HepG2 (cell line): ENCODE results near the gene TTC39B. TPM values are rescaled to one million over a fixed set of nuclear protein-coding genes. Genes with fewer than 3 reads are reported as not detected.

Experiments used
- ARID5B ChIP-seq: IDR thresholded peaks from 2 replicates; pipeline ENCODE4 v1.4.0; 2020; ENCODE audit warnings: mild to moderate bottlenecking, missing genetic modification reagents
- ATAD3A ChIP-seq: sonication (generic); formaldehyde crosslinking; IDR thresholded peaks from 2 replicates; pipeline ENCODE4 v1.4.0; 2020; ENCODE audit warnings: missing genetic modification reagents
- CEBPB ChIP-seq: IDR thresholded peaks from 2 replicates; pipeline ENCODE4 v1.6.1; 2011; ENCODE audit warnings: low read depth, low read length, improper control_type of control experiment, borderline replicate concordance
- ETV5 ChIP-seq: IDR thresholded peaks from 2 replicates; pipeline ENCODE4 v1.6.1; 2018; ENCODE audit warnings: missing biosample characterization, missing genetic modification reagents, inconsistent platforms, borderline replicate concordance
- FOXA3 ChIP-seq: IDR thresholded peaks from 2 replicates; pipeline ENCODE4 v1.6.1; 2016; ENCODE audit warnings: missing genetic modification reagents, missing compliant biosample characterization
- HMGXB3 ChIP-seq: sonication (generic); formaldehyde crosslinking; IDR thresholded peaks from 2 replicates; pipeline ENCODE4 v1.4.0; 2020; ENCODE audit warnings: missing genetic modification reagents, borderline replicate concordance
- KDM6A ChIP-seq: IDR thresholded peaks from 2 replicates; pipeline ENCODE4 v1.6.1; 2016; ENCODE audit warnings: low read depth
- KMT2A ChIP-seq: sonication (generic); formaldehyde crosslinking; IDR thresholded peaks from 2 replicates; pipeline ENCODE4 v1.4.0; 2020; ENCODE audit warnings: missing genetic modification reagents
- MNT ChIP-seq: fragments of 450-650 bp; IDR thresholded peaks from 2 replicates; pipeline ENCODE4 v1.6.1; 2016
- POGZ ChIP-seq: sonication (generic); formaldehyde crosslinking; IDR thresholded peaks from 2 replicates; pipeline ENCODE4 v1.4.0; 2020; ENCODE audit warnings: mild to moderate bottlenecking, missing genetic modification reagents
- REL ChIP-seq: sonication (generic); formaldehyde crosslinking; conservative IDR thresholded peaks from 2 replicates; pipeline ENCODE4 v1.8.0; 2022; ENCODE audit warnings: mild to moderate bottlenecking, missing genetic modification reagents, moderate library complexity
- THYN1 ChIP-seq: sonication (generic); formaldehyde crosslinking; IDR thresholded peaks from 2 replicates; pipeline ENCODE4 v1.8.1; 2023; ENCODE audit warnings: low read depth, mild to moderate bottlenecking, moderate library complexity, missing genetic modification reagents, borderline replicate concordance
- ZBTB38 ChIP-seq: sonication (generic); formaldehyde crosslinking; IDR thresholded peaks from 2 replicates; pipeline ENCODE4 v1.5.1; 2020; ENCODE audit warnings: mild to moderate bottlenecking, missing genetic modification reagents
- ZMYM4 ChIP-seq: sonication (generic); formaldehyde crosslinking; IDR thresholded peaks from 2 replicates; pipeline ENCODE4 v1.8.1; 2023; ENCODE audit warnings: mild to moderate bottlenecking, missing genetic modification reagents
- ZNF382 ChIP-seq: sonication (generic); formaldehyde crosslinking; IDR thresholded peaks from 2 replicates; pipeline ENCODE4 v1.5.0; 2020; ENCODE audit warnings: missing genetic modification reagents, mild to moderate bottlenecking, borderline replicate concordance
- ZNF557 ChIP-seq: sonication (generic); formaldehyde crosslinking; IDR thresholded peaks from 2 replicates; pipeline ENCODE4 v1.4.0; 2020; ENCODE audit warnings: missing genetic modification reagents
- ZNF589 ChIP-seq: sonication (generic); formaldehyde crosslinking; conservative IDR thresholded peaks from 2 replicates; pipeline ENCODE4 v1.8.0; 2022; ENCODE audit warnings: mild to moderate bottlenecking, moderate library complexity, missing genetic modification reagents
- ZNF605 ChIP-seq: sonication (generic); formaldehyde crosslinking; IDR thresholded peaks from 2 replicates; pipeline ENCODE4 v1.8.0; 2022; ENCODE audit warnings: mild to moderate bottlenecking, missing genetic modification reagents
- polyA plus RNA-seq, 8 experiments: library from polyadenylated mRNA; depleted of rRNA in 3 of 8; stranded (reverse) in 7 of 8; unstranded in 1 of 8; fragments of >200 nt; fragmentation: Illumina TruSeq in 4 of 8; extraction: Trizol in 4 of 8; gene quantifications; 2 replicates each; pipeline versions ENCODE4 v1.2.1 to v1.2.3, GENCODE V29; 2011 to 2016; ENCODE audit warnings: low read depth in 4 of 8, missing spikeins in 1 of 8, mixed read lengths in 1 of 8; ENCODE audit not compliant: insufficient read depth in 1 of 8
- total RNA-seq, 5 experiments: library from RNA; depleted of rRNA; stranded (reverse); fragments of >200 nt; fragmentation: Illumina TruSeq; extraction: Trizol; gene quantifications; 2 replicates each; pipeline ENCODE4 v1.2.3, GENCODE V29; 2016; ENCODE audit warnings: low read depth in 1 of 5
- TF ChIP-seq, protein P1 (sequence below): sonication (generic); formaldehyde crosslinking; IDR thresholded peaks from 2 replicates; pipeline ENCODE4 v1.4.0; 2020; ENCODE audit warnings: missing genetic modification reagents, mild to moderate bottlenecking, borderline replicate concordance
- TF ChIP-seq, protein P2 (sequence below): sonication (generic); formaldehyde crosslinking; IDR thresholded peaks from 2 replicates; pipeline ENCODE4 v1.8.0; 2022; ENCODE audit warnings: mild to moderate bottlenecking, missing genetic modification reagents, moderate library complexity

Gene TTC39B
- total and polyA plus RNA-seq, 2 of the 13 experiments (the other 11 are each of a cell fraction or from before 2014, with no cell fraction given), result 14.3 to 19.4 TPM

DNA sequence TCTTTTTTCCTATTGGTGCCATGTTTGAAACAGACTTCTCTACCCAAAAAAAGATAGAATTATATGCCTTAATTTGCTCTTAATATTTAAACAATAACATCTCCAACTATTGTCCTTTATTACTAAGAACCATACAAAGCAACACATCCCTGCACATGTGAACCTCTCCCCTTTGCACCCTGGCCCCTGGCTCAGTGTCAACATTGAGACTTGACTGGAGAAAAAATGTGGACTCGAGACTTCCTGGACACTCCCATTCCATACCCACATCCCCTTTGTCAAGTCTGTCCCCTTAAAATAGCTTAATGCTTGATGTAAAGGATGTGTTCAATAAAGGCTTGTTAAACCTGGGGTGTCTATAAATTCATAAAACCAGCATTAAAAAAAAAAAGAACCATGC lies 53.2 kb downstream of the TTC39B start (continued):
- TF ChIP-seq HMGXB3 (CRISPR knock-in tag), result no peak
- TF ChIP-seq ZBTB38, result no peak
- TF ChIP-seq THYN1 (CRISPR knock-in tag), result no peak
- no peak for TF ChIP-seq KDM6A (CRISPR knock-in tag)
- TF ChIP-seq KMT2A (CRISPR knock-in tag), result no peak
- TF ChIP-seq, protein P1, sequence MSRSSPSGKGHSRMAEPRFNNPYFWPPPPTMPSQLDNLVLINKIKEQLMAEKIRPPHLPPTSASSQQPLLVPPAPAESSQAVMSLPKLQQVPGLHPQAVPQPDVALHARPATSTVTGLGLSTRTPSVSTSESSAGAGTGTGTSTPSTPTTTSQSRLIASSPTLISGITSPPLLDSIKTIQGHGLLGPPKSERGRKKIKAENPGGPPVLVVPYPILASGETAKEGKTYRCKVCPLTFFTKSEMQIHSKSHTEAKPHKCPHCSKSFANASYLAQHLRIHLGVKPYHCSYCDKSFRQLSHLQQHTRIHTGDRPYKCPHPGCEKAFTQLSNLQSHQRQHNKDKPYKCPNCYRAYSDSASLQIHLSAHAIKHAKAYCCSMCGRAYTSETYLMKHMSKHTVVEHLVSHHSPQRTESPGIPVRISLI (CRISPR knock-in tag), result peak; percentile 35; the same call in 1 of the 2 replicates
- no peak for TF ChIP-seq ZNF382 (CRISPR knock-in tag)
- TF ChIP-seq ATAD3A (CRISPR knock-in tag), result no peak
- TF ChIP-seq ZNF557 (CRISPR knock-in tag), result no peak
- peak; percentile 70; the same call in 1 of the 2 replicates for TF ChIP-seq ETV5
- TF ChIP-seq MNT, result no peak
- TF ChIP-seq, protein P2, sequence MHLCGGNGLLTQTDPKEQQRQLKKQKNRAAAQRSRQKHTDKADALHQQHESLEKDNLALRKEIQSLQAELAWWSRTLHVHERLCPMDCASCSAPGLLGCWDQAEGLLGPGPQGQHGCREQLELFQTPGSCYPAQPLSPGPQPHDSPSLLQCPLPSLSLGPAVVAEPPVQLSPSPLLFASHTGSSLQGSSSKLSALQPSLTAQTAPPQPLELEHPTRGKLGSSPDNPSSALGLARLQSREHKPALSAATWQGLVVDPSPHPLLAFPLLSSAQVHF (CRISPR knock-in tag), result no peak
- TF ChIP-seq ZNF589 (CRISPR knock-in tag), result no peak
- TF ChIP-seq POGZ (CRISPR knock-in tag), result peak; percentile 91
- TF ChIP-seq ARID5B (CRISPR knock-in tag), result peak; percentile 50; the same call in 1 of the 2 replicates
- TF ChIP-seq ZMYM4 (CRISPR knock-in tag), result peak; percentile 53; the same call in 1 of the 2 replicates
- TF ChIP-seq ZNF605, result no peak
- TF ChIP-seq FOXA3 (CRISPR knock-in tag), result peak; percentile 54; the same call in 1 of the 2 replicates
- TF ChIP-seq CEBPB, result no peak
- TF ChIP-seq REL (CRISPR knock-in tag), result no peak
